Hematopoietic multipotent progenitor cell treated with erythropoietin and hydrocortisone succinate and interleukin-3 and kit ligand, for 15 days (in vitro differentiated cells): Measurements from ENCODE around the gene ATG14.
"Not testable (repeated sequence)": the region's sequence is repeated elsewhere in the genome, so short reads cannot be mapped to it uniquely, and the experiment has no call there.

ENCODE experiments used
- DNase-seq: peaks from one replicate; pipeline ENCODE4 v3.0.0-alpha.2; 2015; ENCODE audit warnings: low spot score

ATG14 gene

GRCh38 chr14:55350461-55350860, 61.2 kb downstream of the ATG14 start:
- no peak for DNase-seq

GRCh38 chr14:55349565-55349964, 62.1 kb downstream of the ATG14 start:
- DNase-seq: no peak

GRCh38 chr14:55348766-55349453, 62.7 kb downstream of the ATG14 start:
- DNase-seq: no peak

- DNase-seq: no peak
Observed at GRCh38 chr14:55347748-55348147, 63.9 kb downstream of the ATG14 start.

GRCh38 chr14:55347040-55347439, 64.6 kb downstream of the ATG14 start:
- no peak for DNase-seq

- DNase-seq: not testable (repeated sequence)
Observed at GRCh38 chr14:55344582-55345163, 67.0 kb downstream of the ATG14 start.

GRCh38 chr14:55341781-55342180, 69.8 kb downstream of the ATG14 start:
- DNase-seq: no peak

GRCh38 chr14:55340482-55340881, 71.1 kb downstream of the ATG14 start:
- DNase-seq: no peak

- no peak for DNase-seq
Observed at GRCh38 chr14:55339770-55340169, 71.9 kb downstream of the ATG14 start.

- DNase-seq: no peak
Observed at GRCh38 chr14:55336691-55337090, 74.9 kb downstream of the ATG14 start.

- DNase-seq: no peak
Observed at GRCh38 chr14:55336162-55336561, 75.5 kb downstream of the ATG14 start.

GRCh38 chr14:55333711-55334485, 77.7 kb downstream of the ATG14 start:
- peak; percentile 58 for DNase-seq

- DNase-seq: peak; percentile 87
Observed at GRCh38 chr14:55332654-55333570, 78.7 kb downstream of the ATG14 start.

GRCh38 chr14:55329999-55330710, 81.5 kb downstream of the ATG14 start:
- DNase-seq: no peak

- DNase-seq: no peak
Observed at GRCh38 chr14:55328317-55328716, 83.3 kb downstream of the ATG14 start.

- no peak for DNase-seq
Observed at GRCh38 chr14:55327179-55327578, 84.5 kb downstream of the ATG14 start.

- no peak for DNase-seq
Observed at GRCh38 chr14:55324812-55325211, 86.8 kb downstream of the ATG14 start.

GRCh38 chr14:55323910-55324309, 87.7 kb downstream of the ATG14 start:
- DNase-seq: no peak

- DNase-seq: no peak
Observed at GRCh38 chr14:55318694-55319093, 92.9 kb downstream of the ATG14 start.

GRCh38 chr14:55317542-55318306, 93.9 kb downstream of the ATG14 start:
- no peak for DNase-seq

- no peak for DNase-seq
Observed at GRCh38 chr14:55316564-55316963, 95.1 kb downstream of the ATG14 start.
